PFSK-1 (cell line): ENCODE results near the gene STARD4.

Experiments
- FOXP2 ChIP-seq: optimal IDR thresholded peaks from 2 replicates; pipeline ENCODE3; 2011; ENCODE audit warnings: borderline replicate concordance, control low read depth, inconsistent platforms; ENCODE audit not compliant: insufficient read depth; ENCODE audit errors: extremely low read length, extremely low read depth
- POLR2AphosphoS5 ChIP-seq: IDR thresholded peaks from 2 replicates; pipeline ENCODE4 v1.6.1; 2012; ENCODE audit warnings: low read depth, mild to moderate bottlenecking, control low read depth, low read length, moderate library complexity
- REST ChIP-seq, 2 experiments: IDR thresholded peaks; 2 replicates each; pipeline versions ENCODE4 v1.6.1 to v1.8.0; 2011 to 2012; ENCODE audit warnings: low read depth in 2 of 2, low read length in 2 of 2, control low read depth in 1 of 2, inconsistent platforms in 1 of 2, mild to moderate bottlenecking in 1 of 2, moderate library complexity in 1 of 2; ENCODE audit not compliant: insufficient read depth in 1 of 2
- SIN3A ChIP-seq: IDR thresholded peaks from 2 replicates; pipeline ENCODE4 v1.6.1; 2012; ENCODE audit warnings: mild to moderate bottlenecking, low read length, moderate library complexity, borderline replicate concordance; ENCODE audit not compliant: insufficient read depth
- TAF1 ChIP-seq: IDR thresholded peaks from 2 replicates; pipeline ENCODE4 v1.6.1; 2012; ENCODE audit warnings: low read length, control low read depth, borderline replicate concordance; ENCODE audit not compliant: insufficient read depth

- TF ChIP-seq SIN3A, result no peak
- TF ChIP-seq REST (IDR thresholded peaks at IDR 0.05; ENCODE audit: insufficient read depth in 1 of 2, low read depth in 2 of 2, low read length in 2 of 2), result no peak
- no peak for TF ChIP-seq TAF1
- TF ChIP-seq POLR2AphosphoS5, result no peak
- TF ChIP-seq FOXP2, result no peak
These were observed 5.1 kb downstream of the STARD4 start for GRCh38 chr5:111507276-111507675.
